Endothelial cell of hepatic sinusoid (primary cell): ENCODE data around the gene BRIX1.

Experiments used
- in situ Hi-C: cut with HindIII; loops from 2 replicates; pipeline ENCODE4 v1.10.0; 2017; ENCODE audit warnings: low sequenced_read_pairs

BRIX1 gene

GRCh38 chr5:34915139-34915855 lies at the start of gene BRIX1, which contains the start of gene RAD1:
BRIX1 (plus strand) TSS chr5:34915711; CDS start chr5:34915739, 28 bp downstream.
RAD1 (minus strand) TSS chr5:34915504; CDS start chr5:34914892, 612 bp downstream.
- in situ Hi-C loops: no loop called here

- in situ Hi-C loops: no loop called here
Measured at GRCh38 chr5:34866989-34867471, 48.5 kb upstream of the BRIX1 start.

GRCh38 chr5:34867660-34868059 lies 47.9 kb upstream of the BRIX1 start:
- in situ Hi-C loops: no loop called here

- in situ Hi-C loops: no loop called here
Measured at GRCh38 chr5:34868791-34869190, 46.7 kb upstream of the BRIX1 start.

GRCh38 chr5:34869256-34869655 lies 46.3 kb upstream of the BRIX1 start:
- in situ Hi-C loops: no loop called here

GRCh38 chr5:34870382-34870781 lies 45.1 kb upstream of the BRIX1 start:
- in situ Hi-C loops: no loop called here

- in situ Hi-C loops: no loop called here
Measured at GRCh38 chr5:34876275-34876674, 39.2 kb upstream of the BRIX1 start.

GRCh38 chr5:34881246-34881645 lies 34.3 kb upstream of the BRIX1 start:
- in situ Hi-C loops: no loop called here

- in situ Hi-C loops: no loop called here
Measured at GRCh38 chr5:34886392-34887119, 29.0 kb upstream of the BRIX1 start.

GRCh38 chr5:34889394-34889793 lies 26.1 kb upstream of the BRIX1 start:
- in situ Hi-C loops: no loop called here

- in situ Hi-C loops: no loop called here
Measured at GRCh38 chr5:34891981-34892380, 23.5 kb upstream of the BRIX1 start.

GRCh38 chr5:34892414-34892813 lies 23.1 kb upstream of the BRIX1 start:
- in situ Hi-C loops: no loop called here

GRCh38 chr5:34894716-34895115 lies 20.8 kb upstream of the BRIX1 start:
- in situ Hi-C loops: no loop called here

- in situ Hi-C loops: no loop called here
Measured at GRCh38 chr5:34895641-34896419, 19.7 kb upstream of the BRIX1 start.

GRCh38 chr5:34897646-34898045 lies 17.9 kb upstream of the BRIX1 start:
- in situ Hi-C loops: no loop called here

- in situ Hi-C loops: no loop called here
Measured at GRCh38 chr5:34898258-34898895, 17.1 kb upstream of the BRIX1 start.

GRCh38 chr5:34899066-34899465 lies 16.4 kb upstream of the BRIX1 start:
- in situ Hi-C loops: no loop called here

GRCh38 chr5:34900652-34901051 lies 14.9 kb upstream of the BRIX1 start:
- in situ Hi-C loops: loop anchor here (10.0 kb wide), 1 partner anchor 416 kb away; no protein-coding TSS in a partner anchor

GRCh38 chr5:34903260-34903659 lies 12.3 kb upstream of the BRIX1 start:
- in situ Hi-C loops: loop anchor here (10.0 kb wide), 1 partner anchor 418 kb away; no protein-coding TSS in a partner anchor

GRCh38 chr5:34905564-34905963 lies 9.9 kb upstream of the BRIX1 start:
- in situ Hi-C loops: loop anchor here (10.0 kb wide), 1 partner anchor 421 kb away; no protein-coding TSS in a partner anchor

GRCh38 chr5:34913072-34913471 lies 2.4 kb upstream of the BRIX1 start:
- in situ Hi-C loops: no loop called here
